ENCODE data around the gene OSBPL6.

OSBPL6 gene

DNA sequence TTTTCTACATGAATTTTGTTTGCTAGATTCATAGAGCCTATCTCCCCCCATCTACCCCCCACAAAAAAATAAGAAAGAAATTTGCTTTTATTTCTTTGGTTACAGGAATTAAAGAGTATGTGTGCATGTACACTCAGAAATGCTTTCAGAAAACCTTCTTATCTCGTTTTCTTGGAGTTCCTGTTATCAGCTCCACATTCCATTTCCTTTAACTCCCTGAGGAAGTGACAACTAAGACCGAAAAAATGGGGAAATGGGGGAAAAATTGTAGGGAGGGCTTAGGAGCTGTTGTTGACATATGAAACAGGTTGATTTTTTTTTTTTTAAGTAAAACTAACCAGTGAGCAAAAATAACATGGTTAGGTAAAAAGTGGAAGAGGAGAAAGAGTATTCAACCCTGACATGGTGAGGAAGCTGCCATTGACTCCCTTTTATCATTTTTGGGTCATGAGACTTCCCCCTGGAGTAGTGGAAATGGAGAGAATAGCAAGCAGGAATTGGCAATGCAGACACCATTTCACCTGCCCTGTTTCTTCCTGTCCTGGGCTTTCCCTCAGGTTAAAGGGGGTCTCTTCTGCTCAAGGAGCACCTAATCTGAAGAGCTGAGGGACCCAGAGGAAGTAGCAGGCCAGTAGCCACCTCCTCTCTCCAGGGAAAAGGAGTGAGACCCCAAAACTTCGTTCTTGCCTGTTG lies 93.5 kb downstream of the OSBPL6 start:
- H4K20me1 ChIP-seq (ENCODE audit: insufficient read depth, low read length, poor library complexity, severe bottlenecking), result no peaks in the 10 kb centered on the region
- H3K36me3 ChIP-seq (ENCODE audit: insufficient read depth, low read length), result no peaks in the 10 kb centered on the region
- TF ChIP-seq, protein P1, sequence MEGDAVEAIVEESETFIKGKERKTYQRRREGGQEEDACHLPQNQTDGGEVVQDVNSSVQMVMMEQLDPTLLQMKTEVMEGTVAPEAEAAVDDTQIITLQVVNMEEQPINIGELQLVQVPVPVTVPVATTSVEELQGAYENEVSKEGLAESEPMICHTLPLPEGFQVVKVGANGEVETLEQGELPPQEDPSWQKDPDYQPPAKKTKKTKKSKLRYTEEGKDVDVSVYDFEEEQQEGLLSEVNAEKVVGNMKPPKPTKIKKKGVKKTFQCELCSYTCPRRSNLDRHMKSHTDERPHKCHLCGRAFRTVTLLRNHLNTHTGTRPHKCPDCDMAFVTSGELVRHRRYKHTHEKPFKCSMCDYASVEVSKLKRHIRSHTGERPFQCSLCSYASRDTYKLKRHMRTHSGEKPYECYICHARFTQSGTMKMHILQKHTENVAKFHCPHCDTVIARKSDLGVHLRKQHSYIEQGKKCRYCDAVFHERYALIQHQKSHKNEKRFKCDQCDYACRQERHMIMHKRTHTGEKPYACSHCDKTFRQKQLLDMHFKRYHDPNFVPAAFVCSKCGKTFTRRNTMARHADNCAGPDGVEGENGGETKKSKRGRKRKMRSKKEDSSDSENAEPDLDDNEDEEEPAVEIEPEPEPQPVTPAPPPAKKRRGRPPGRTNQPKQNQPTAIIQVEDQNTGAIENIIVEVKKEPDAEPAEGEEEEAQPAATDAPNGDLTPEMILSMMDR (conservative IDR thresholded peaks at IDR 0.05; ENCODE audit: low read length), result no peak
- TF ChIP-seq EZH2phosphoT487 (IDR thresholded peaks at IDR 0.05; ENCODE audit: borderline replicate concordance), result no peak
- no peak overlapping the region for H2AFZ ChIP-seq (ENCODE audit: low read length)
- no peak overlapping the region for H3K4me3 ChIP-seq (ENCODE audit: low read length, poor library complexity, severe bottlenecking)
- H3K9ac ChIP-seq (ENCODE audit: low read depth, low read length, poor library complexity, severe bottlenecking), result no peak overlapping the region
- no peak overlapping the region for H3K4me2 ChIP-seq (ENCODE audit: low read depth, low read length, poor library complexity, severe bottlenecking)
- H3F3A ChIP-seq (ENCODE audit: low read depth), result no peaks in the 10 kb centered on the region
- H3K4me1 ChIP-seq (ENCODE audit: insufficient read depth, low read length, poor library complexity, severe bottlenecking), result peaks cover 14% of the 10 kb centered on the region
- H3K9me3 ChIP-seq (ENCODE audit: insufficient read depth, low read depth, low read length), result no peaks in the 10 kb centered on the region
- no peaks in the 10 kb centered on the region for H3K9me2 ChIP-seq (replicated peaks; ENCODE audit: low read depth, low read length)
- H3K27me3 ChIP-seq (ENCODE audit: insufficient read depth, low read length, poor library complexity, severe bottlenecking), result no peaks in the 10 kb centered on the region
- no peaks in the 10 kb centered on the region for H3K79me2 ChIP-seq (ENCODE audit: insufficient read depth, low read length)

DNA sequence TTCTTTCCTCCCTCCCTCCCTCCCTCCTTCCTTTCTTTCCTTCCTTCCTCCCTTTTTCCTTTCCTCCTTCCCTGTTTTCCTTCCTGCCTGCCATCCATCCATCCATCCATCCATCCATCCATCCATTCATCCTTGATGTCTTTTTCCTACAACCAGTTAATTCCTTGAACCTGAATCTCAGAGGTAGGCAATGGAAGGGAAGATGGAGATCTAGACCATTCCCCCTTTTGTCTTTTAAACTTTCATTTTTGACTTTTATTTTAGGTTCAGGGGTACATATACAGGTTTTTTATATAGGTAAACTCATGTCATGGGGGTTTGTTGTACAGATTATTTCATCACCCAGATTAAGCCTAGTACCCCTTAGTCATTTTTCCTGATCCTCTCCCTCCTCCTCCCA lies 97.4 kb downstream of the OSBPL6 start:
- H3K27me3 ChIP-seq (ENCODE audit: insufficient read depth, low read length, poor library complexity, severe bottlenecking), result no peaks in the 10 kb centered on the region
- H2AFZ ChIP-seq (ENCODE audit: low read length), result no peak overlapping the region
- H3K36me3 ChIP-seq (ENCODE audit: insufficient read depth, low read length), result no peaks in the 10 kb centered on the region
- H3K79me2 ChIP-seq (ENCODE audit: insufficient read depth, low read length), result no peaks in the 10 kb centered on the region
- H3K9me2 ChIP-seq (replicated peaks; ENCODE audit: low read depth, low read length), result no peaks in the 10 kb centered on the region
- no peak overlapping the region for H3K9ac ChIP-seq (ENCODE audit: low read depth, low read length, poor library complexity, severe bottlenecking)
- H3K4me3 ChIP-seq (ENCODE audit: low read length, poor library complexity, severe bottlenecking), result no peak overlapping the region
- H3K4me2 ChIP-seq (ENCODE audit: low read depth, low read length, poor library complexity, severe bottlenecking), result no peak overlapping the region
- no peaks in the 10 kb centered on the region for H4K20me1 ChIP-seq (ENCODE audit: insufficient read depth, low read length, poor library complexity, severe bottlenecking)
- H3K9me3 ChIP-seq (ENCODE audit: insufficient read depth, low read depth, low read length), result no peaks in the 10 kb centered on the region
- TF ChIP-seq EZH2phosphoT487 (IDR thresholded peaks at IDR 0.05; ENCODE audit: borderline replicate concordance), result no peak
- TF ChIP-seq, protein P1 (conservative IDR thresholded peaks at IDR 0.05; ENCODE audit: low read length), result no peak
- H3F3A ChIP-seq (ENCODE audit: low read depth), result no peaks in the 10 kb centered on the region
- no peaks in the 10 kb centered on the region for H3K4me1 ChIP-seq (ENCODE audit: insufficient read depth, low read length, poor library complexity, severe bottlenecking)

DNA sequence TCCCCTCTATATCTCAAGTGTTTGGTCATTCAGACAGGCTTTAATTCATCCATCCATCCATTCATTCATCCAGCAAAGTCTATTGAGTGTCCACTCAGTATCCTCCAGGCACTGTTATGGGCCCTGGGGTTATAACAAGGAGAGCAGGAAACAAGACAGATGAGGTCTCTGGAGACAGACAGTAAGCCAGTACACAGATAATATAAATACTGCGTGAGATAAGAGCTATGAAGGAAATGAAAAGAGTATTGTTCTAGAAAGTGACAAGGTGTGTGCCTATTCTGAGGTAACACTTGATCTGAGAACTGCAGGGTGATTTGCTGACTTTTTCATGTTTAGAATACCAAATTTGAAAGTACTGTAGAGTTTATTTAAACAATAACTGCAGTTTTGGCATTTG lies 98.3 kb downstream of the OSBPL6 start:
- H3K9me2 ChIP-seq (replicated peaks; ENCODE audit: low read depth, low read length), result no peaks in the 10 kb centered on the region
- H2AFZ ChIP-seq (ENCODE audit: low read length), result no peak overlapping the region
- H3K4me1 ChIP-seq (ENCODE audit: insufficient read depth, low read length, poor library complexity, severe bottlenecking), result no peaks in the 10 kb centered on the region
- H3K79me2 ChIP-seq (ENCODE audit: insufficient read depth, low read length), result no peaks in the 10 kb centered on the region
- no peaks in the 10 kb centered on the region for H3K36me3 ChIP-seq (ENCODE audit: insufficient read depth, low read length)
- H3K9me3 ChIP-seq (ENCODE audit: insufficient read depth, low read depth, low read length), result no peaks in the 10 kb centered on the region
- TF ChIP-seq EZH2phosphoT487 (IDR thresholded peaks at IDR 0.05; ENCODE audit: borderline replicate concordance), result no peak
- TF ChIP-seq, protein P1 (conservative IDR thresholded peaks at IDR 0.05; ENCODE audit: low read length), result no peak
- no peak overlapping the region for H3K4me2 ChIP-seq (ENCODE audit: low read depth, low read length, poor library complexity, severe bottlenecking)
- no peaks in the 10 kb centered on the region for H4K20me1 ChIP-seq (ENCODE audit: insufficient read depth, low read length, poor library complexity, severe bottlenecking)
- no peak overlapping the region for H3K4me3 ChIP-seq (ENCODE audit: low read length, poor library complexity, severe bottlenecking)
- no peaks in the 10 kb centered on the region for H3K27me3 ChIP-seq (ENCODE audit: insufficient read depth, low read length, poor library complexity, severe bottlenecking)
- H3F3A ChIP-seq (ENCODE audit: low read depth), result no peaks in the 10 kb centered on the region
- H3K9ac ChIP-seq (ENCODE audit: low read depth, low read length, poor library complexity, severe bottlenecking), result no peak overlapping the region
